ENCODE measurements around the gene LRRC59.
"Not testable (repeated sequence)": the region's sequence is repeated elsewhere in the genome, so short reads cannot be mapped to it uniquely, and the experiment has no call there.

LRRC59 gene

DNA sequence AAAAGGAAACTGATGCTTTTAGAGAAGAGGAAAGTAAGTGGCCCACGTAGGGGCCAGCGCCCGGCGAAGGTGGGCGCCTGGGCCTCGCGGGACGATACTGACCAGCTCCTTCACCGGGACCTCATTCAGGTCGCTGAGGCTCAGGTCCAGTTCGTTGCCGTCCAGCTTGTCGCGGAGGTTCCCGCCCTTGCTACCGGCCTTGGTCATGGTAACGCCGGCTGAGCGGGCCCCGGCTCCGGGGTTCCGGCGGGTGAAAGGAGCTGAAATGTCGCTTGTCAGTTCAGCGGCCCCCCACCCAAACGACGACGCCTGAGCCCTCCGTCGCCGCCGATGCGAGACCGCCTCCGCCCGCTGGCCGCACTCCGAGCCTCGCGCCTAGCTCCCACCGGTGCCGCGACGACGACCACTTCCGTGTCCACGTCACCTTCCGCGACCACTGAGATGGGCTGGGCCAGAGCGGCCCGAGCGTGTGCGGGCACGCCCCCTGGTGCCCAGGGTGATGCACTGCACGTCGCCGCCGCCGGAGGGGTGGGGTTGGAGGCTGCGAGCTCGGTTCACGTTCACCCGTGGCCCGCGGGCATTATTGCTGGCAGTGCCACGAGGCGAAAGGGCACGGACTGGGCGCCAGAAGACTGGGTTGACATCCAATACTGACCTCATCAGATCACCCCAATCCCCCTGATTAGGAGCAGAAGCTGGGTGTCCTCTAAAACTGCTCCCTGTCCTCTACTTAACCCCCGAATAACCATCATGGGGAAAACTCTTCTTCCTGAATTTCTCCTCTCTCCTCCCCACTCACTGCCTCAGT lies at the start of gene LRRC59:
TSS of gene LRRC59 (minus strand) at position 413 of the 808 bp plus-strand sequence. CDS start at position 207, 206 bp downstream.
- DNase-seq (ENCODE audit: low spot score), result peak; percentile 88

DNA sequence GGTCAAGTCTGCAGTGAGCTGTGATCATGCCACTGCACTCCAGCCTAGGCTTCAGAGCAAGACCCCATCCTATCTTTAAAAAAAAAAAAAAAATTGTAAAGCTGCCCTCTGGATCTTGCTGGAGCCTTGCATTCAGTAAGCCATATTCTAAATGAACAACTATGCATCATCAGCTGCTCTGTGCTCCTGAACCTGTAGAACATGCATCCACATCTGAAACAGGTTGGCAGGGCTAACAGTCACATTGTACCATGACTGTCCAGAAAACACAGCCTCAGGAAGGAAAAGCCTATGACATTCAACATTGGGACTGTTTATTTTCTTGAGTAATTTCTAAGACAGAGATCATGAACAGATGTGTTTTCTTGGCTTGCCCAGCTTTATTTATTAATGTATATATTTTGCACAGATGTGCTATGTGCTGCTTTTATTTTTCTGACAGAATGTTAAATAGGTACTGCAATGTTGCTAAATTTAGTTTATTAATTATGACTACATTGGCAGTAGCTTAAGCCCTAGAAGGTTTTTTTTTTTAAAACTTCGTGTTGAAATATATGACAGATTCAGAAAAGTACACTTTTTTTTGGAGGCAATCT lies 48.5 kb upstream of the LRRC59 start:
- DNase-seq (ENCODE audit: low spot score), result no peak

GRCh38 chr17:50444841-50445715 lies 47.8 kb upstream of the LRRC59 start:
- no peak for DNase-seq (ENCODE audit: low spot score)

GRCh38 chr17:50443505-50443974 lies 46.2 kb upstream of the LRRC59 start:
- no peak for DNase-seq (ENCODE audit: low spot score)

DNA sequence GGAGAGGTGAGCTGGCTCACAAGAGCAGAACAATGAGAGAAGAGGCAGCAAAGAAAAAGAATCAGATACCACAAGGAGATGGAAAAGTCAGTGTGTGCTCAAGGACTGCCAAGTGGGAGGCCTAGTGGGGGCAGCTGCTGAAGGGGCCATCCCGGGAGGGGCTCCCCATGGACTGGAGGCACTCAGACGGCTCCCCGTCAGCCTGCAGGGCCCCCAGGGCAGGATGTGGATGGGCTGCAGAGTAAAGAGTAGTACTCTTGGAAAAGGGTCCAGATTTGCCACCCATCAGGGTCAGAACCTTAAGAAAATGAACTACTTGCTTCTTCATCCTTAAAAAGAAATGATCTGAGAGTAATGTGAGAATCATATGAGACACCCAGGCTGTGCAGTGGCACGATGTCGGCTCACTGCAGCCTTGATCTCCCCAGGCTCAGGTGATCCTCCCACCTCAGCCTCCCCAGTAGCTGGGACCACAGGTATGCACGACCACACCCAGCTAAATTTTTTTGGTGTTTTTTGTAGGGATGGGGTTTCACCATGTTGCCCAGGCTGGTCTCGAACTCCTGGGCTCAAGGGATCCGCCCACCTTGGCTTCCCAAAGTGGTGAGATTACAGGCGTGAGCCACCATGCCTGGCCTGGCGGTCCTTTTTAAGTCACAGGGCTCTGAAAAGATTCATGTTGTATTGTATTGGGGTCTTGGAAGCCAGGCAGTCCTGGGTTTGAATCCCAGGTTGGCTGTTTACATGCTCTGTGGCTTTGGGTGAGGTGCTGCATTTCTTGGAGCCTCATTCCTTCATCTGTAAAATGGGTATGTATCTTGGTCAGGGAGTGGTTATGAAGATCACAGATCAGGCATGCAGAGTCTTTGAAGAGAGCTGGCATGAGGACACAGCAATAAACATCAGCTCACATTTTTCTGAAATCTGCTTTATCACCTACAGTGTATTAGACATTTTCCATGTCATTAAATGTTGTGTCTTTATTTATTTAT lies 43.8 kb upstream of the LRRC59 start:
- DNase-seq (ENCODE audit: low spot score), result no peak

GRCh38 chr17:50440172-50440837 lies 43.0 kb upstream of the LRRC59 start:
- no peak for DNase-seq (ENCODE audit: low spot score)

DNA sequence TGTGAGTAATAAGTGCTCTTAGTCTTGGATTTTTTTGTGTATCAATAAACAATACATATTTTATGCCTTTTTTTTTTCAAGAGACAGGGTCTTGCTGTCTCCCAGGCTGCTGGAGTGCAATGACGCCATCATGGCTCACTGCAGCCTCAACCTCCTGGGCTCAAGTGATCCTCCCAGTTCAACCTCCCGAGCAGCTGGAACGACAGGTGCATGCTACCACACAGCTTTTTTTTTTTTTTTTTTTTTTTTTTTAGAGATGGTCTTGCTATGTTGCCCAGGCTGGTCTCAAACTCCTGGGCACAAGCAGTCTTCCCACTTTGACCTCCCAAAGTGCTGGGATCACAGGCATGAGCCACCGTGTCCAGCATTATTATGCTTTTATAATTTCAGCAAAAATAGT lies 41.7 kb upstream of the LRRC59 start:
- no peak for DNase-seq (ENCODE audit: low spot score)

DNA sequence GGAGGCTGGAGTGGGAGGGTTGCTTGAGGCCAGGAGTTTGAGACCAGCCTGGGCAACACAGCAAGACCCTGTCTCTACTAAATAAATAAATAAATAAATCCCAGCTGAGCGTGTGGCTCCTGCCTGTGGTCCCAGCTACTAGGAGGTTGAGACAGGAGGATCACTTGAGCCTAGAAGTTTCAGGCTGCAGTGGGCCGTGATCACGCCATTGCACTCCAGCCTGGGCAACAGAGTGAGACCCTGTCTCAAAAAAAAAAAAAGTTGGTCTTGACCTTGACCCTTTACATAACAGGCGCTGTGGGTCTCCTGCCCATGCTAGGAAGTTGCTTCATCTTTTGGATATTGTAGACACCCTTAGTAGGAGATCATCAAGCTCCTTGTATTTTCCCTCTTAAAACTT lies 40.1 kb upstream of the LRRC59 start:
- no peak for DNase-seq (ENCODE audit: low spot score)

DNA sequence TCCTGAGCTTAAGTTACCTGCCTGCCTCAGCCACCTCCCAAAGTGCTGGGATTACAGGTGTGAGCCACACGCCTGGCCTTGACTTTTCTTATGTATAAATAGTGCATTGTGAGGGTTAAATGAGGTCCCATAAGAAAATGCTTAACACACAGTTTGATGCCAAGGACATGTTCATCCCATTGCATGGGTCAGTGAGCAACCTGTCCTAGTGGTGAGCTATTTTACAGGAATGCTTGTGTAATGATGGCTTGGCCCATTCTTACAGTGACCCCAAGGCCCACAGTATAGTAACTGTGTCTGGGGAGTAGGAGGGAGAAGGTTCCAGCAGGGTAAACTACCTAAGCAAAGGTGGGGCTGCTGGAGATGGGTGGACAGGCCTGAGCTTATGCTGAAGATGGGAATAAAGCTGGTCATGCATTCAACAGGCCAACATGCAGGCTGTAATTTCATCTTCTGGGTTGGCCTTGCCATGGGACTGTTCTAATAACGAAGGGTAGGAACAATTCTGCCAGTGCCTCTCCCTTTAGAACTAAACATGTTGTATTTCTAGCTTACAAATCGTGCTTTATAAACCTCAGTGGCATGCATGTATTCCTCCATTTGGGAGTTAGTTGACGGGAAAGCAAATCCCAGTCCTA lies 34.9 kb upstream of the LRRC59 start:
- no peak for DNase-seq (ENCODE audit: low spot score)

- DNase-seq (ENCODE audit: low spot score), result no peak
Observed at GRCh38 chr17:50430821-50431618, 33.7 kb upstream of the LRRC59 start.

- no peak for DNase-seq (ENCODE audit: low spot score)
Observed at GRCh38 chr17:50429793-50430192, 32.5 kb upstream of the LRRC59 start.

GRCh38 chr17:50428831-50429424 lies 31.6 kb upstream of the LRRC59 start:
- DNase-seq (ENCODE audit: low spot score), result no peak

GRCh38 chr17:50428126-50428525 lies 30.8 kb upstream of the LRRC59 start:
- DNase-seq (ENCODE audit: low spot score), result not testable (repeated sequence)

DNA sequence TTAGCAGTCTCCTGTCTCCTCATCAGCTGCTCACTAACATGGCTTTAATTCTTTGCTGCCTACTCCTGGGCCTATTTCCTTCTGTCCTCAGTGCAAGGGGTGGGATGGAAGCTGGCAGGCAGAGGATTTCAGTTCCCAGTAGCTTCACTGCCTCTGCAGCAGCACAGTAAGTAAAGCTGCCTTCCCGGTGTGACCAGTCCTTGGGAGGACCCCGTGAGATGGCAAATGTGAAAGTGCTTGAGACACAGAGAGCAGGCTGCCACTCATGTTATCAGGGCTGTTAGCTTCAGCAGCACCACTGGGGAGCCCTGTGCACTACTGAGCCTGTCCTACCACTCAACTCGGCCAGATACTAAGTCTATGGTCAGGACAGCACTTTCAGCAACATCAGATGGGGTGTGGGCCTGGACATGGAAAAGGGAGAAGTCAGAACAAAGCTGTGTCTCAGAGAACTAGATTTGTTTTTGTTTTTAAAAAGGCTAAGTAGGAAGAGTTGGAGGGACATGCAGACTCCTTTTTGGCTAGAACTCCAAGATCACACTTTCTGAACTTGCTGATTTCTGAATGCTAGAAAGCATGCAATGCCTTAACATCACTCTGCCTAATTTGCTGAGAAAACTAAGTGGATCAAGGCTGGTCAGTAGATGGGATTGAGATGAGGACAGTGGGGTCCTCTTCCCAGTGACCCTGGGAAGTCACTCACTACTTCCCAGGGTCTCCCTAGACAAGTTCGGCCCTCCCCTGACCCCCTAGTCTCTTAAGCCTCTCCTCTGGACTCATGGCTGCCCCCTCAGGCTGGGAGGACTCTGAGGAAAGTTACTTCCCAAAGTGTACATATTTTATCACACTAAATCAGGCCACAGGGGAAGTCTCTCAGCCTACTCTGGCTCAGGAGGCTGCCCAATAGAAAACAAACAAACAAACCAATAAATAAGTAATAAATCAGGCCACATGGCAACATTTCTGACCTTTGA lies 29.8 kb upstream of the LRRC59 start:
- peak; percentile 83 for DNase-seq (ENCODE audit: low spot score)

DNA sequence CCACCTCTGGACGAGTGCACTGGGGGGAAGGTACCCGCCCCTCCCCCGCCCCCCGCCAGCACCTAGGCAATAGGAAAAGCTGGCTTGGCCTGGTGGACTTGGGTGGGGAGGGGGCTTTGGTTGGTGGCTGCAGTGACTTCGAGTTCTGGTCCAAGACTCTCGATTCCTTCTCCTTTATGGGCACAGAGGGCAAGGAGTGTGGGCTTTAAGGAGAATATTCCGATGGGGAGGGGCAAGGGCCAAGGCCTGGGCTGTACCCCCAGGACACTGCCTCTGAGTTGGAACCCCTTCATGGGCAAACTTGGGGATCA lies 29.1 kb upstream of the LRRC59 start:
- no peak for DNase-seq (ENCODE audit: low spot score)

GRCh38 chr17:50425682-50426471 lies 28.6 kb upstream of the LRRC59 start, which contains the start of gene ACSF2:
Gene ACSF2, plus strand, starts transcription at chr17:50426218. Its CDS starts 44 bp downstream, at chr17:50426262.
- peak; percentile 65 for DNase-seq (ENCODE audit: low spot score)
